ENCODE measurements around the gene GJB2.

DNA sequence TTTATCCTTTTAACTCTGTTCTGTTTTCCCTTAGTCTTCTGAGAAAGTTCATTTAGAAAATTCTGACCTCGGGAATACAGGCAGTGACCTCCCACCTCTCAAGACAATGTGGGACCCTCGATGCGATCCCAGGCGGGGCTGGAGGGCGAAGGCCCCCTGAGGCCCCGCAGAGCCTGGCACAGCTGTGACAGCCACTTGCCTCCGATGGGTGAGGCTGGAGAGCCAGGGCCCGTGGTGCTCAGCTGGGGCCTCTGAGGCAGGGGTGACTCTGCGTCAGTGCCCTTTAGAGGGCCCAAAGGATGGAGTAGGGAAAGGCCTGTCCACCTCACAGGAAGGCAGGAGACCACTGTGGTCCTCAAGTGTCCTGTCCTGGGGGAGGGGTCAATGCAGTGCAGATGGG, 42.2 kb downstream of the GJB2 start:
- TF ChIP-seq POLR2A (IDR thresholded peaks at IDR 0.05): no peak
- TF ChIP-seq, protein P1, sequence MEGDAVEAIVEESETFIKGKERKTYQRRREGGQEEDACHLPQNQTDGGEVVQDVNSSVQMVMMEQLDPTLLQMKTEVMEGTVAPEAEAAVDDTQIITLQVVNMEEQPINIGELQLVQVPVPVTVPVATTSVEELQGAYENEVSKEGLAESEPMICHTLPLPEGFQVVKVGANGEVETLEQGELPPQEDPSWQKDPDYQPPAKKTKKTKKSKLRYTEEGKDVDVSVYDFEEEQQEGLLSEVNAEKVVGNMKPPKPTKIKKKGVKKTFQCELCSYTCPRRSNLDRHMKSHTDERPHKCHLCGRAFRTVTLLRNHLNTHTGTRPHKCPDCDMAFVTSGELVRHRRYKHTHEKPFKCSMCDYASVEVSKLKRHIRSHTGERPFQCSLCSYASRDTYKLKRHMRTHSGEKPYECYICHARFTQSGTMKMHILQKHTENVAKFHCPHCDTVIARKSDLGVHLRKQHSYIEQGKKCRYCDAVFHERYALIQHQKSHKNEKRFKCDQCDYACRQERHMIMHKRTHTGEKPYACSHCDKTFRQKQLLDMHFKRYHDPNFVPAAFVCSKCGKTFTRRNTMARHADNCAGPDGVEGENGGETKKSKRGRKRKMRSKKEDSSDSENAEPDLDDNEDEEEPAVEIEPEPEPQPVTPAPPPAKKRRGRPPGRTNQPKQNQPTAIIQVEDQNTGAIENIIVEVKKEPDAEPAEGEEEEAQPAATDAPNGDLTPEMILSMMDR (IDR thresholded peaks at IDR 0.05 in 4 of 5, conservative IDR thresholded peaks at IDR 0.05 in 1 of 5): no peak
